ENCODE measurements around the gene HSPD1.

DNA sequence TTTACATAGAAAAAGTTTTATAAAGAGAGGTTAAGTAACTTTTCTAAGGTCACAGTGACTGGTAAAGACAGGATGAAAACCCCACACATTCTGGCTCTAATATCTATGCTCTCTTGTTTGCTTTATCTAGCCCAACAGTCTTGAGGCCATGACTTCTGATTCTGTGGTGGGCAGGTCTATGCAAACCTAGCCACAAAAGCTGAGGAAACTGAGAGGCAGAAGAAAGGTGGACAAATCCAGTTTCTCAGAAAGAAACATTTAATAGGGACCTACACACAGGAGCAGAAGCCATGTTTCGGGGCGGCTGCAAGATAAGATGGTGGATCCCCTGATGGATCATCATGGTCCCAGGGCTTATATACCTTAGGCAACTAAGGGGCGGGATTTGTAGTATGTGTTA, 21.8 kb downstream of the HSPD1 start:
- TF ChIP-seq ZNF337 (CRISPR knock-in tag; IDR thresholded peaks at IDR 0.05; ENCODE audit: borderline replicate concordance, low read depth) (no peak), POLR2A (IDR thresholded peaks at IDR 0.05; ENCODE audit: insufficient read depth in 1 of 2, low read depth in 2 of 2, low read length in 2 of 2) (no peak), CTCF (CRISPR knock-in tag; IDR thresholded peaks at IDR 0.05) (no peak), ZBTB21 (CRISPR knock-in tag; IDR thresholded peaks at IDR 0.05) (no peak), MIXL1 (CRISPR knock-in tag; IDR thresholded peaks at IDR 0.05) (no peak), ZNF282 (IDR thresholded peaks at IDR 0.05; ENCODE audit: partially characterized antibody) (no peak)
